Glutamatergic neuron (in vitro differentiated cells): ENCODE results near the gene POU3F1. TPM values are rescaled to one million over a fixed set of nuclear protein-coding genes. Genes with fewer than 3 reads are reported as not detected.

Experiments used
- DNase-seq: peaks from one replicate; pipeline ENCODE4 v3.0.0; 2022
- H3K27ac Mint-ChIP-seq: one replicate; pipeline ENCODE4 v1.8.0; 2020; ENCODE audit warnings: mild to moderate bottlenecking, mixed read lengths, inconsistent platforms; ENCODE audit not compliant: unreplicated experiment
- H3K27me3 Mint-ChIP-seq: one replicate; pipeline ENCODE4 v1.8.0; 2020; ENCODE audit warnings: mild to moderate bottlenecking, moderate library complexity, mixed read lengths, inconsistent platforms; ENCODE audit not compliant: unreplicated experiment
- H3K36me3 Mint-ChIP-seq: one replicate; pipeline ENCODE4 v1.8.0; 2020; ENCODE audit warnings: mild to moderate bottlenecking, mixed read lengths, inconsistent platforms; ENCODE audit not compliant: unreplicated experiment
- H3K4me1 Mint-ChIP-seq: one replicate; pipeline ENCODE4 v1.8.0; 2020; ENCODE audit warnings: mild to moderate bottlenecking, low read depth, mixed read lengths, inconsistent platforms; ENCODE audit not compliant: unreplicated experiment
- H3K4me3 Mint-ChIP-seq: one replicate; pipeline ENCODE4 v1.8.0; 2020; ENCODE audit warnings: mild to moderate bottlenecking, mixed read lengths, inconsistent platforms; ENCODE audit not compliant: unreplicated experiment
- H3K9me3 Mint-ChIP-seq: one replicate; pipeline ENCODE4 v1.8.0; 2020; ENCODE audit warnings: mild to moderate bottlenecking, moderate library complexity, mixed read lengths, inconsistent platforms; ENCODE audit not compliant: unreplicated experiment
- CTCF ChIP-seq: fragments of 200-600 bp; sonication (generic); IDR thresholded peaks from one replicate; pipeline ENCODE4 v1.5.0; 2021; ENCODE audit not compliant: partially characterized antibody, unreplicated experiment
- total RNA-seq: library from RNA; stranded (reverse); fragmentation: NEBNext Ultra II Directional; extraction: Animal tissue kit (Norgen Biotek cat#: 25700); gene quantifications from one replicate; pipeline ENCODE4 v1.2.1, GENCODE V29; 2021; ENCODE audit not compliant: unreplicated experiment

Gene POU3F1
- total RNA-seq, 1 donor from 2014 or later, result 9.3 TPM

- H3K4me1 Mint-ChIP-seq, result peaks cover 21% of the 10 kb centered on the region
- no peak for TF ChIP-seq CTCF
- no peaks in the 10 kb centered on the region for H3K27me3 Mint-ChIP-seq
- H3K27ac Mint-ChIP-seq, result no peak overlapping the region
- no peak overlapping the region for H3K4me3 Mint-ChIP-seq
- peaks cover 7% of the 10 kb centered on the region for H3K9me3 Mint-ChIP-seq
- no peaks in the 10 kb centered on the region for H3K36me3 Mint-ChIP-seq
- DNase-seq, result no peak
These were observed 13.2 kb upstream of the POU3F1 start for GRCh38 chr1:38059635-38060250.

- peaks cover 6% of the 10 kb centered on the region for H3K27me3 Mint-ChIP-seq
- H3K4me1 Mint-ChIP-seq, result peaks cover 38% of the 10 kb centered on the region
These were observed 9.4 kb upstream of the POU3F1 start for GRCh38 chr1:38055965-38056364.

GRCh38 chr1:38055398-38055797 is 8.8 kb upstream of the POU3F1 start:
- peak overlapping the region; percentile 21 for H3K4me3 Mint-ChIP-seq
- H3K27ac Mint-ChIP-seq, result no peak overlapping the region
- H3K27me3 Mint-ChIP-seq, result peaks cover 6% of the 10 kb centered on the region
- peaks cover 13% of the 10 kb centered on the region for H3K9me3 Mint-ChIP-seq
- no peak for DNase-seq
- no peaks in the 10 kb centered on the region for H3K36me3 Mint-ChIP-seq
- no peak for TF ChIP-seq CTCF
- peaks cover 41% of the 10 kb centered on the region for H3K4me1 Mint-ChIP-seq

More at GRCh38 chr1:38055965-38056364, 9.4 kb upstream of the POU3F1 start:
- no peak for TF ChIP-seq CTCF
- no peak overlapping the region for H3K4me3 Mint-ChIP-seq
- H3K9me3 Mint-ChIP-seq, result peaks cover 13% of the 10 kb centered on the region
- DNase-seq, result no peak
- H3K27ac Mint-ChIP-seq, result no peak overlapping the region
- H3K36me3 Mint-ChIP-seq, result no peaks in the 10 kb centered on the region

GRCh38 chr1:38053416-38054091 is 7.0 kb upstream of the POU3F1 start:
- Mint-ChIP-seq H3K4me3 (peak overlapping the region; percentile 17), H3K27ac (no peak overlapping the region), H3K4me1 (peaks cover 42% of the 10 kb centered on the region), H3K36me3 (no peaks in the 10 kb centered on the region), H3K27me3 (peaks cover 10% of the 10 kb centered on the region), H3K9me3 (peaks cover 13% of the 10 kb centered on the region)
- TF ChIP-seq CTCF, result no peak
- DNase-seq, result no peak

- TF ChIP-seq CTCF, result no peak
- Mint-ChIP-seq H3K4me3 (no peak overlapping the region), H3K9me3 (peaks cover 13% of the 10 kb centered on the region), H3K27me3 (peaks cover 13% of the 10 kb centered on the region), H3K36me3 (no peaks in the 10 kb centered on the region), H3K4me1 (peaks cover 42% of the 10 kb centered on the region), H3K27ac (no peak overlapping the region)
- no peak for DNase-seq
These were observed 6.3 kb upstream of the POU3F1 start for GRCh38 chr1:38052750-38053415.
